Fibroblast of gingiva (primary cell): ENCODE measurements around the gene FUT8.
"Not testable (repeated sequence)": the region's sequence is repeated elsewhere in the genome, so short reads cannot be mapped to it uniquely, and the experiment has no call there.

Experiments
- DNase-seq: peaks from one replicate; pipeline ENCODE4 v3.0.0-alpha.2; 2011; ENCODE audit warnings: low read depth

FUT8 gene

DNA sequence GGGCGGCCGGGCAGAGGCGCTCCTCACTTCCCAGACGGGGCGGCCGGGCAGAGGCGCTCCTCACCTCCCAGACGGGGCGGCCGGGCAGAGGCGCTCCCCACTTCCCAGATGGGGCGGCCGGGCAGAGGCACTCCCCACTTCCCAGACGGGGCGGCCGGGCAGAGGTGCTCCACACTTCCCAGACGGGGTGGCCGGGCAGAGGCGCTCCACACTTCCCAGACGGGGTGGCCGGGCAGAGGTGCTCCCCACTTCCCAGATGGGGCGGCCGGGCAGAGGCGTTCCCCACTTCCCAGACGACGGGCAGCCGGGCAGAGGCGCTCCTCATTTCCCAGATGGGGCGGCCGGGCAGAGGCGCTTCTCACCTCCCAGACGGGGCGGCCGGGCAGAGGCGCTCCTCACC is 304.3 kb downstream of the FUT8 start:
- not testable (repeated sequence) for DNase-seq

DNA sequence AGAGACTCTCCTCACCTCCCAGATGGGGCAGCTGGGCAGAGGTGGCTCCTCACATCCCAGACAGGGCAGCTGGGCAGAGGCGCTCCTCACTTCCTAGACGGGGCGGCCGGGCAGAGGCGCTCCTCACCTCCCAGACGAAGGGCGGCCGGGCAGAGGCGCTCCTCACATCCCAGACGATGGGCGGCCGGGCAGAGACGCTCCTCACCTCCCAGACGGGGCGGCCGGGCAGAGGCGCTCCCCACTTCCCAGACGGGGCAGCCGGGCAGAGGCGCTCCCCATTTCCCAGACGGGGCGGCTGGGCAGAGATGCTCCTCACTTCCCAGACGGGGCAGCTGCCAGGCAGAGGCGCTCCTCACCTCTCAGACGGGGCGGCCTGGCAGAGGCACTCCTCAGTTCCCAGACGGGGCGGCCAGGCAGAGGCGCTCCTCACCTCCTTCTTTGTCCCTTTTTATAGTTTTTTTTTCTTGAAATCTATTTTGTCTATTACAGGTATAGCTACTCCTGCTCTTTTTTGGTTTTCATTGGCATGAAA is 304.9 kb downstream of the FUT8 start:
- not testable (repeated sequence) for DNase-seq

- DNase-seq = no peak
Measured at GRCh38 chr14:65718629-65719028, 306.1 kb downstream of the FUT8 start.

DNA sequence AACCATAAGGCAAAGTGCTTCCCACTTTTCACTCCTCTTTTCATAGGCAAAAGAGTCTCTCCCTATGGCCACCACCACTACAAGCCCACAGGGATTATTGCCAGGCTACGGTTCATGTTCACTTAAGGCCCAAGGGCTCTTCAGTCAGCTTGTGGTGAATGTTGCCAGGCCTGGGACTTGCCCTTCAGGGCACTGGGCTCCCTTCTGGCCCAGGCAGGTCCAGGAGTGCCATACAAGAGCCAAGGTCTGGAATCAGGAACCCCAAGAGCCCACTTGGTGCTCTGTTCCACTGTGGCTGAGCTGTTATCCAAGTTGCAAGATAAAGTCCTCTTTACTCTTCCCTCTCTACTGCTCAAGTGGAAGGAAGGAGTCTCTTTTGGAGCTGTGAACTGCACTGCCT is 307.6 kb downstream of the FUT8 start:
- no peak for DNase-seq

DNA sequence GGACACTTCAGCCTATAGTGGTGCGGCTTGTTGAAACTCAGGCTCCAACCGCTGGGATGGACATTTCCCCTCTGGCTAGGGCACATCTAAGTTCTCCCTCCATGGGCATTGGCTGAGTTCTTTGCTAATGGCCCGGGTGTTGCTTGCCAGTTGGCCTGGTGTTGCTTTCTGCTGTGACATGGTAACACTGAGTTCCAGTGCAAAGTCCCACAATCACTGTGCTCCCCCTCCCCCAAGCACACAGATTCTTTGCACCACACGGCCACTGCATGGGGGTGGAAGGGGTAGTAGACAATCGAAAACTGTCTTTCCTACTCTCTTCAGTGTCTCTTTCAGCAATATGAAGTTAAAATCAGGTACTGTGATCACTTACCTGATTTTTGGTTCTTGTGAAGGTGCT is 308.2 kb downstream of the FUT8 start:
- DNase-seq = no peak

DNA sequence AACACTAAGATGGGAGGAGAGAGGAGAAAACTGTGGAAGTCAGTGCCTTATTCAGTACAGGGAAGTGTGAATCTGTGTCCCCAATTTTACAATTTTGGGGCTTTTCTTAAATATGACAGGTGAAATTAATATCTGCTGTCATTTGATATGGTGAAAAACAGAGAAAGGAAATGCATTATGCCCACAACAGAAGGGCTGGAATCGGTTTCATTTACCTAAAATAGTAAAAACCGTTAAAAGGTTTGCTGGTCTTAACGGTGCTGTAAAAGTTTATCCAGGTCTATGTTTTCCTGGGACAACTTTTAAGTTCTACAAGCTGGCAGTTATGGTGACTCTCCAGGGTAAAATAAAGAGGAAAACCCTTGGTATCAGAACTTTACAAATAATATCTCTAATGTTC is 310.8 kb downstream of the FUT8 start:
- no peak for DNase-seq

DNA sequence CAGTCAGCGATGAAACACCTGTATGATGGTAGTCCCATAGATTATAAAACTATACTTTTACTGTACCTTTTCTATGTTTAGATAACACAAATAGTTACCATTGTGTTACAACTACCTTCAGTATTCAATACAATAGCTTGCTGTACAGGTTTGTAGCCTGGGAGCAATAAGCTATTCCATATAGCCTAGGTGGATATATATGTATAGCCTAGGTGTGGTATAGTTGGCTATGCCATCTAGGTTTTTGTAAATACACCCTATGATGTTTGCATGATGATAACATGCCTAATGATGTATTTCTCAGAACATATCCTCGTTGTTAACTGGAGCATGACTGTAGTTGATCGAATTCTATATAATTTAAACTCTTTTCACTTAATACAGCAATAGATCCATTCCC is 316.1 kb downstream of the FUT8 start:
- no peak for DNase-seq

DNA sequence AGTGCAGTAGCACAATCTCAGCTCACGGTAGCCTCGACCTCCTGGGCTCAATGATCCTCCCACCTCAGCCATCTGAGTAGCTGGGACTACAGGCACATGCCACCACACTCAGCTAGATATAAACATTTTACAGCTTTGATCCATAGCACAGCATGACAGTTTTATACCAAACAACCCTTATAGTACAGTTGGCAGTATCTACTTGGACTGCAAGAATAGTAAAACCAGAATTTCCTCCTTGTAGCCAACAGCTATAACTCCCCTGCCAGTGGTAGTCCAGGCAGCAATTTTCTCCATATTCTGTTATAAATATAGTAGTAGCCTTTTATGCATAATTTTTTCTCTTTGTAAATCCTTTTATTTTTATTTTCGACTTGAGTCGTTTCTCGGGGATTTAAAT is 317.0 kb downstream of the FUT8 start:
- DNase-seq = no peak

DNA sequence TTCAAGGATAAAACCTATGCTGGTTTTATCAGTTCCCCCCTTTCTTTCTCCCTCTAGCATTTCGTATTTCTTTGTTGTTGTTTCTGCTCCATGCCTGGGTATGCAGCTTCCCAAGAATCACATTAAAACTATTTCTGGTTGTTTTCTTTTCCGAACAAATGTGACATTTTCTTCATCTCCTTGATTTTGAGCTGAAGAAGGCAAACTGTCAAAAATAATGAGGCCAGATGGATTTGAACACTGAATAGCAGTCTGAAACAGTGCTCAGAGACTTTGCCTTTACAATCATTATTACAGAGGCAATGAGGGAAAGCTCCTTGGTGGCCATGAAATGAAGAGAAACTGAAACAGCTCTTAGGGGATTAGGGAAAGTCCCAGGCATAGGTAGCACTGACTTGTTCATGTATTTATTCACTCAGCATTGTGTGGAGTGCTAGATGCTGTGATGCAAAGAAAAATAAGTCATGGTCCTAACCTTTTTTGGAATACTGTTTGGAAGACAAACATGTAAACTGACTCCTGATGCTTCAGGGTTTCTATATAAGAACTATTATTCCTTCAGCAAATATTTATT is 319.5 kb downstream of the FUT8 start:
- DNase-seq = no peak

GRCh38 chr14:65738339-65738738 is 325.8 kb downstream of the FUT8 start:
- no peak for DNase-seq

DNA sequence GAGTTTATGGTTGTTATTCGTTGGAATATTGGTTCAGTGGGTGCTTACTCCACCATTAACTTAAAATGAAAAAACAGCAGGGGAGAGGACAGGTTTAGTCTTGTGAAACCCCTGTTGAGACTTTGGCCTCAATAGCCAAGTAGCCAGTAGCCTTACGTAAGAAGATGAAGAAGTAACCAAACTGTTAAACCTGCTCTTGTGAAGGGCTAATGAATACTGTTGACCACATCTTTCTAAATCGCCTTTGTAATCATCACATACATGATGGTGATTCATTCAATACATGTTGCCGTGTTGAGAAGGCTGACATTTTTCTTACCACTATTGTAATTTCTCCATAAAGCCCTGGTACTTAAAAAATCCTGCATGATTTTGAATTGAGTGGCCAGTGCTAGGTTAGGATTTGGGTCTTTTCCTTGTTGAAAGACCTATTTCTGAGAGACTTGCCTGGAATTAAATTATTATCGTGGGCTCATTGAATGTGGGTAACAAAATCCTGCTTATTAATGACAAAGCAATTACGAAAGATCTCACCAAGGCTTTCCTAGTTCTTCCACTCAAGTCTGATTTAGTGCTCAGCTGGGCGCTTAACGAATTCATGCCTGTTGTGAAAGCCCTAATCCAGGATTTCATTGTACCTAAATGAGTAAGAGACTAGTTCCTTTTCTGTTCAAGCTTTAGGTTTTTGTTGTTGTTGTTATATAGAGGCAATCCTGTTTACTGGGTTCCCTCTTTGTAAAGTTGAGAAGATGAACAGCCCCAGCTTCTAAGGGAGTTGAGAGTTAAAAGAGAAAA is 333.1 kb downstream of the FUT8 start:
- DNase-seq = no peak

DNA sequence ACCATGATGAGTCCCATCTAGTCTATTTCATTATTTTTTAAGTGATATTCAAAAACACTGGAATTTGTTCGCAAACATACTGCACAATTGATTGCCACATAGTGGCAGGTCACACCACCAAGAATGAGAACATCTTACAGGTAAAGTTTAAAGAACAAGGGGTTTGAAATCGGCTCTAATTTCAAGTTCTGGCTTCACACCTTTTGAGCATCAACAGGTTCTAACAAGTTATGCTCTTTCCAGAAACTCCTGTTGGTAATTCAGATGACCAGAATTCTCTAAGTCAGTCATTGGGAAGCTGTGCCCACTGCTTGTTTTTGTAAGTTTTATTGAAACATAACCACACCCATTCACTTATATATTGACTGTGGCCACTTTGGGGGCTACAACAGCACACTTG is 336.3 kb downstream of the FUT8 start:
- no peak for DNase-seq

DNA sequence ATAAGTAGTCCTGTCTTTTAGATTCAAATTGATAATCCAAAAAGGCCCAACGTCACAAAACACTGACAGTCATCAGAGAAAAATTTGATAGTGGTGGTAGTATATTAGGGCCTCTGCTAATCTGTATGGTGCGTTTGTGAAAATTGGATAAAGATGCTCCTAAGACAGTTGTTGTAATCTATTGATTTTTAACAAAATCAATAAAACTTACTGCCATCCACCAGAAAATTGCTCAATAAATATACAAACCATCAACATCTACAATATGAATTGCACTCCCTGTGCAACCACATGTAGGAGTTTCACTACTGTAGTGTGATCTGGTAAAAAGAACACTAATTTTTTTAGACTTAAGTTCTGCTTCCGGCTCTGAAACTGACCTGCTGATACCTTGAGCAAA is 336.8 kb downstream of the FUT8 start:
- DNase-seq = no peak

DNA sequence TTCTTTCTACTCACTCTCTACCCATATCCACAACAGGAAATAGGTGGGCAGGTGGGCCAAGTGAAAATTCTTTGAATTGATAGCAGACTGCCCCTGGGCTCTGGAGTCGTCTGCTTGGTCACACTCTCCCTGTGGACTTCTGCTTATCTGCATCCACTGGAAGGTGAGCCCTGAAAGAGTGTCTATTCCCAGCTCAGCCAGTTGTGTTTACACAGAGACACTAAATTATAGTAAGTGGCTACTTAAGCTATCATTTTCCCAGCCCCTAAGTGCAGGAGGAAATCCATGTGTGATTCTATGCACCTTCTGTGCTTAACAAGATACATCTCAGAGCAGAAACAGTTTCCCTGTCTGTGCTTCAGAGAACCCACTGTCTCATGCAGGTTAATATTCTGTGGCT is 338.4 kb downstream of the FUT8 start:
- no peak for DNase-seq

DNA sequence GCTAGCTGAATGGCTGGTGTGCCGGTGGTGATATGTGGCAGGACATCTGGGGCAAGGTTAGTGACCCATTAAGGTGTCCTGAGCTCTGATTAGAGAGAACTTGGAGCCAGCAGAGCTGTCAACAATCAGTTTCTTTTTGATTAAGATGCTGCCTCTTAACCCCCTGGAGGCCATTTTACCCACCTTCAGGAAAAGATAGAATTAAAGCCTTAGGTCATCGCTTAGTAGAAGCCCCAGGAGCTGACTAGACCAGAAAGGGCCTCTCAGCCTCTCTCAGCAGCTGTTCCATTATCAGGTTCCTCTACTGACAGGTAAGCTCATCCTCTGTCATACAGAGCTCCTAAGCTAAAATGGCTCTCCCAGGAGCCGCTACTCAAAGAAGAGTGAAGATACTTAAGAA is 339.0 kb downstream of the FUT8 start:
- DNase-seq = no peak

DNA sequence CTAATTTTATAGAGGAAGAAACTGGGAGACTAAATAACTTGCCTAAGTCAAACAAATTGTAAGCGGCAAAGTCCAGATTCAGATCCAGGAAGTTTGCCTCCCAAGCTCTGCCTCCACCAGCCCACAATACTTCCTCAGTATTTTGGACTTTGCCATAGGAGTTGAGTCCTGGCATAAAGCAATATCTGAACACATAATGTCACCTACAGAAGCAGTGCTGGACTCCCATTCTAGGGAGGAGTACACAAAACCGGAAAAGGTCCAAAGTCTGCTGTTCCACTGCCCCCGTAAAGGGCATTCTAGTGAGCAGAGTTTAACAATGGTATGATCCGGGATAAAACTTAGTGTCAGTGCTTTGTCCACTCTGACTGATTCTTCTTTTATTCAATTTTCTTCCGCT is 340.5 kb downstream of the FUT8 start:
- no peak for DNase-seq

GRCh38 chr14:65755331-65755730 is 342.8 kb downstream of the FUT8 start:
- DNase-seq = no peak

- no peak for DNase-seq
Measured at GRCh38 chr14:65756880-65757279, 344.4 kb downstream of the FUT8 start.

DNA sequence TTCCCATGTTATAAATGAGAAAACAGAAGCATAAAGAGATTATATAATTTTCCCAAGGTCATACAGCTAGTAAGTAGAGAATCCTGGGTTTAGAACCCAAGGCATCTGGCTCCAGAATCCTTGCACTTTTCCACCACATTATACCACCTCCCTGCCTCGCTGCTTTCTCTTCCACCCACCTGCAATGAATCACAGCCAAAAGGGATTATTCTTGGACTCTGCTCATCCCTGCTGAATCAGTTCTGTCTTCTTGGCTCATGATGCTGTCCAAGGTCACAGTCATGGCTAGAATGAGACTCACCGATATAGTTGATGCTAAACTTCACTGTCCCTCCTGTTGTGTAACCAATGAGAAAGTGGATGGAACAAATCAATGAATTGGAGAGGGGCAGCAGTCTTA is 356.6 kb downstream of the FUT8 start:
- DNase-seq = no peak

- DNase-seq = no peak
Measured at GRCh38 chr14:65770681-65771080, 358.2 kb downstream of the FUT8 start.

DNA sequence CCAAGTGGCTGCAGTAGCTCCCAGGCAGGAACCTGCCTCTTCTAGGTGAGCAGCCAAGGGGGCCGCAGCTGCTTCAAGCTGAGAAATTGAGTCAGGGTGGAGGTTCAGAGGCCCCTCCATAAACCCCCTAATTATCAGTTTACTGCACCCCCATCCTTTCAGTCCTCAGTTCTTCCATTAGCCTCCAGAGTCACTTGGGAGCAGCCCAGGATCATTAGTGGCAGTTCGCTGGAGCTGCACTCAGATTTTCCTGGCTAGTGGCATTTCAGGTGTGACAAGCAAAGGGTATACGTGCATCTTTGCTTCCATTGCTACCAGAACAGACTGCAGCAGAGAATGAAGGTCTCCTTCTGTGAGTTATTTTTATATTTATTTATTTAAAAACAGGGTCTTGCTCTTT is 358.7 kb downstream of the FUT8 start:
- DNase-seq = no peak

DNA sequence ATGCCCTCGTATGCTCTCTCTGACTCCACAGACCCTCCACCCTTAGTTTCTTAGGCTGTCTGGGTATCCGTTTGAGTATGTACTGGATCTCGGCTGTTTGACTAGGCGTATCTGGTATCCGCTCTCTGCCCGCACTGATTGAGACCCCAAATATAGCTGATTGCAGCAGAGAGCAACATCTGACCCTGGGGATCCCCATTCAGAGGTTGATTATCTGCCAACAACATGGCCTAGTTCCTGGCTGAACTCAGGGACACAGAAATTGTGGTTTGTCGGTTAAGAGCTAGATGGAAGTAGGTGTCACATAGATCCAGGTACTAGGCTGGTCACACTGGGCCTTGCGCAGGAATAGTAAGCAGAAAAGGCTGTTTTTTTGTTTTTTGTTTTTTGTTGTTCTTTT is 359.9 kb downstream of the FUT8 start:
- no peak for DNase-seq

GRCh38 chr14:65772921-65773574 is 360.5 kb downstream of the FUT8 start:
- no peak for DNase-seq
